ENCODE measurements around the gene PLA2G4B. TPM values are rescaled to one million over a fixed set of nuclear protein-coding genes. Genes with fewer than 3 reads are reported as not detected.
A peak's percentile ranks its signal among the peaks of the same experiment; 100 is the strongest.

PLA2G4B gene
- total RNA-seq, 1 experiment from 2014 or later = 11.0 TPM

DNA sequence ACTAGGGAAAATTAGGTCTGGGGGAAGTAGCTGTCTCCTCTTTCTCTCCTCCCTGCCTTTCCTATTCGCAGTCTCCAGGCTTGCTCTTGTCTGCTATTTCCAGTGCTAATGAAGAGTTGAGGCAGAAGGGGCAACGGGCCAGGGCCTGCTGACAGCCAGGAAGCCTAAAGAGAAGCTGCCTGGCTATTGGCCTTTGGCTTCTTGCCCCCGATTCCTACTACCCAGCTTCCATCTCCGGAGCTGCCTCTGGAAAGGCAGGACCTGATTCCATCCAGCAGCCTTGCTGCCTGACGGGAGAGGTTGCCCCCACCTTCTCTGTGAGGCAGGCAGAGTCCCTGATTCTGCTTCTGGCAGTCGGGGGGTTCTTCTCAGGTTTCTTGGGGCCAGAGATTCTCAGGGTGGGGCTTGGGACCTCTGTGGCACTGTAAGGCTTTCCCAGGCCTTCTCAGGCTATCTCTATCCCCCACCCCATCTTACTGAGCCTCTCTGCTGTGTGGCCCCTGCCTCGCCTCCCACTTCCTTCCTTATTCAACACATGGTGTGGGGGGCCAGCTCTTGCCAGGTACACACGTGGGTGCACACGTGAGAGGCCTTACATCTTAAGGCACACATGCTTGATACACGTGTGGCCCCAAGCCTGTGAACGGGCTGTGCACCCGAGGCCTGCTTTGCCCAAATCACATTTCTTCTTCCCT is 29.0 kb upstream of the PLA2G4B start:
- DNase-seq (ENCODE audit: low spot score) (no peak), ATAC-seq (no peak)
- Mint-ChIP-seq H3K27ac (peak overlapping the region; percentile 27; the same call in 1 of the 2 replicates), H3K4me1 (peaks cover 6% of the 10 kb centered on the region), H3K4me3 (no peak overlapping the region), H3K9me3 (no peaks in the 10 kb centered on the region), H3K36me3 (no peaks in the 10 kb centered on the region), H3K27me3 (ENCODE audit: low read depth) (no peaks in the 10 kb centered on the region)
- no peak for TF ChIP-seq ZNF138 (CRISPR knock-in tag; conservative IDR thresholded peaks at IDR 0.05)
- TF ChIP-seq CTCF (IDR thresholded peaks at IDR 0.05) = no peak
- no peak for TF ChIP-seq KAT7 (CRISPR knock-in tag; IDR thresholded peaks at IDR 0.05; ENCODE audit: borderline replicate concordance)
- CTCF ChIA-PET = interaction anchor here (0.5 to 6.4 kb wide), 8 partner anchors 13 to 894 kb away, joined by 3 to 158 read pairs (median 4); partner anchors contain the start of gene MAPKBP1
- POLR2A ChIA-PET = interaction anchor here (0.7 to 1.9 kb wide), 2 partner anchors 36 to 75 kb away, joined by 4 to 13 read pairs; partner anchors contain the start of gene MAPKBP1

GRCh38 chr15:41810651-41811431 is 27.8 kb upstream of the PLA2G4B start:
- no peaks in the 10 kb centered on the region for H3K36me3 Mint-ChIP-seq
- peak; percentile 15 for ATAC-seq
- DNase-seq (ENCODE audit: low spot score) = no peak
- no peaks in the 10 kb centered on the region for H3K9me3 Mint-ChIP-seq
- CTCF ChIA-PET = interaction anchor here (0.6 to 6.4 kb wide), 22 partner anchors 10 to 345 kb away, joined by 3 to 158 read pairs (median 4); partner anchors contain the start of genes EHD4 and MAPKBP1
- H3K4me1 Mint-ChIP-seq = peaks cover 6% of the 10 kb centered on the region
- TF ChIP-seq ZNF232 (CRISPR knock-in tag; IDR thresholded peaks at IDR 0.05) (no peak), E2F1 (CRISPR knock-in tag; IDR thresholded peaks at IDR 0.05) (no peak), MYBL2 (CRISPR knock-in tag; IDR thresholded peaks at IDR 0.05) (no peak), TEAD1 (CRISPR knock-in tag; IDR thresholded peaks at IDR 0.05) (no peak), MAX (CRISPR knock-in tag; IDR thresholded peaks at IDR 0.05) (no peak), SOX15 (CRISPR knock-in tag; IDR thresholded peaks at IDR 0.05) (no peak), ZNF532 (CRISPR knock-in tag; IDR thresholded peaks at IDR 0.05; ENCODE audit: borderline replicate concordance) (no peak), ZNF423 (CRISPR knock-in tag; IDR thresholded peaks at IDR 0.05) (no peak), SP1 (CRISPR knock-in tag; conservative IDR thresholded peaks at IDR 0.05) (no peak), ZNF263 (CRISPR knock-in tag; IDR thresholded peaks at IDR 0.05; ENCODE audit: low read depth) (no peak), NFYB (CRISPR knock-in tag; conservative IDR thresholded peaks at IDR 0.05; ENCODE audit: low read depth) (no peak), GTF2I (CRISPR knock-in tag; conservative IDR thresholded peaks at IDR 0.05) (no peak), FOXJ3 (CRISPR knock-in tag; IDR thresholded peaks at IDR 0.05; ENCODE audit: borderline replicate concordance) (no peak), ZNF396 (CRISPR knock-in tag; IDR thresholded peaks at IDR 0.05; ENCODE audit: borderline replicate concordance) (no peak)
- TF ChIP-seq, protein P1, sequence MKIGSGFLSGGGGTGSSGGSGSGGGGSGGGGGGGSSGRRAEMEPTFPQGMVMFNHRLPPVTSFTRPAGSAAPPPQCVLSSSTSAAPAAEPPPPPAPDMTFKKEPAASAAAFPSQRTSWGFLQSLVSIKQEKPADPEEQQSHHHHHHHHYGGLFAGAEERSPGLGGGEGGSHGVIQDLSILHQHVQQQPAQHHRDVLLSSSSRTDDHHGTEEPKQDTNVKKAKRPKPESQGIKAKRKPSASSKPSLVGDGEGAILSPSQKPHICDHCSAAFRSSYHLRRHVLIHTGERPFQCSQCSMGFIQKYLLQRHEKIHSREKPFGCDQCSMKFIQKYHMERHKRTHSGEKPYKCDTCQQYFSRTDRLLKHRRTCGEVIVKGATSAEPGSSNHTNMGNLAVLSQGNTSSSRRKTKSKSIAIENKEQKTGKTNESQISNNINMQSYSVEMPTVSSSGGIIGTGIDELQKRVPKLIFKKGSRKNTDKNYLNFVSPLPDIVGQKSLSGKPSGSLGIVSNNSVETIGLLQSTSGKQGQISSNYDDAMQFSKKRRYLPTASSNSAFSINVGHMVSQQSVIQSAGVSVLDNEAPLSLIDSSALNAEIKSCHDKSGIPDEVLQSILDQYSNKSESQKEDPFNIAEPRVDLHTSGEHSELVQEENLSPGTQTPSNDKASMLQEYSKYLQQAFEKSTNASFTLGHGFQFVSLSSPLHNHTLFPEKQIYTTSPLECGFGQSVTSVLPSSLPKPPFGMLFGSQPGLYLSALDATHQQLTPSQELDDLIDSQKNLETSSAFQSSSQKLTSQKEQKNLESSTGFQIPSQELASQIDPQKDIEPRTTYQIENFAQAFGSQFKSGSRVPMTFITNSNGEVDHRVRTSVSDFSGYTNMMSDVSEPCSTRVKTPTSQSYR (CRISPR knock-in tag; IDR thresholded peaks at IDR 0.05) = no peak
- TF ChIP-seq, protein P2, sequence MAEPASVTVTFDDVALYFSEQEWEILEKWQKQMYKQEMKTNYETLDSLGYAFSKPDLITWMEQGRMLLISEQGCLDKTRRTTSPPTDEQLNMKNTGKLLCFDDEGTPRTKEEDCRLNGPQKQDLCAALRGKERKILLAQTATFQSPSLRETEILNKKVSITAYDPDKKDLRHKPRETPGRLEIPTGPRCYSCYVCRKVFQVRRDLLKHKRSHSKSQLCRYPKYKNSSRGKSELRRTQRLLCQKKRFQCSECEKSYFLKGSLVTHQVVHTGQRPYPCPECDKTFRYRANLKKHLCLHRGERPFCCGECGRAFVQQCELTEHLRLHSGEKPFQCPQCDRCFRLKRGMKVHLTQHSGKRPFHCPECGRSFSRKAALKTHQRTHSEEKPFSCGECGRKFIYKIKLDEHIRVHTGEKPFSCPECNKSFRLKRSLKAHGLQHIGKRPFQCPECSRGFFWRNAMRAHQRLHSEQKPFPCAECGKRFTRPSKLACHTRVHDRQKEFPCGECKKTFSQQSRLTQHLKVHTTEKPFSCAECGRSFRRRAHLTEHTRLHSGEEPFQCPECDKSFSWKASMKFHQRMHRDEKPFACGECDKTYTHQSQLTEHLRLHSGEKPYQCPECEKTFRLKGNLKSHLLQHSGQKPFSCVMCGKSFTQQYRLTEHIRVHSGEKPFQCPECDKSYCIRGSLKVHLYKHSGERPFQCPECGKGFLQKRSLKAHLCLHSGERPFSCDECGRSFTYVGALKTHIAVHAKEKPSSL (CRISPR knock-in tag; conservative IDR thresholded peaks at IDR 0.05) = no peak
- H3K4me3 Mint-ChIP-seq = no peak overlapping the region
- H3K27ac Mint-ChIP-seq = no peak overlapping the region
- no peaks in the 10 kb centered on the region for H3K27me3 Mint-ChIP-seq (ENCODE audit: low read depth)
- POLR2A ChIA-PET = interaction anchor here (0.7 to 1.6 kb wide), 2 partner anchors 37 to 58 kb away, joined by 5 to 9 read pairs; partner anchors contain the start of gene MAPKBP1
